SJCRH30 (cell line): ENCODE measurements around the gene ATL2. TPM values are rescaled to one million over a fixed set of nuclear protein-coding genes. Genes with fewer than 3 reads are reported as not detected.
"Not testable (repeated sequence)": the region's sequence is repeated elsewhere in the genome, so short reads cannot be mapped to it uniquely, and the experiment has no call there.

Experiments used
- DNase-seq, 2 experiments: peaks; one replicate each; pipeline ENCODE4 v3.0.0-alpha.2; 2015 to 2020
- H3K27ac ChIP-seq: fragments of 250-450 bp; sonication (Bioruptor Pico); 2 replicates; pipeline ENCODE4 v1.5.1; 2020; ENCODE audit warnings: mild to moderate bottlenecking, moderate library complexity
- H3K27me3 ChIP-seq: fragments of 250-450 bp; sonication (Bioruptor Pico); 2 replicates; pipeline ENCODE4 v1.5.1; 2020; ENCODE audit warnings: mild to moderate bottlenecking, moderate library complexity
- H3K36me3 ChIP-seq: fragments of 250-450 bp; sonication (Bioruptor Pico); 2 replicates; pipeline ENCODE4 v1.5.1; 2020; ENCODE audit warnings: mild to moderate bottlenecking, moderate library complexity
- H3K4me1 ChIP-seq: fragments of 250-450 bp; sonication (Bioruptor Pico); 2 replicates; pipeline ENCODE4 v1.5.1; 2020; ENCODE audit warnings: mild to moderate bottlenecking, moderate library complexity
- H3K4me3 ChIP-seq: fragments of 250-450 bp; sonication (Bioruptor Pico); 2 replicates; pipeline ENCODE4 v1.5.1; 2020; ENCODE audit warnings: mild to moderate bottlenecking, moderate library complexity
- H3K9me3 ChIP-seq: fragments of 250-450 bp; sonication (Bioruptor Pico); replicated peaks from 2 replicates; pipeline ENCODE4 v1.5.1; 2020; ENCODE audit warnings: mild to moderate bottlenecking, moderate library complexity
- total RNA-seq: library from RNA; depleted of rRNA; stranded (reverse); fragments of >200 nt; shearing (Covaris generic); gene quantifications from 2 replicates; pipeline ENCODE4 v1.2.3, GENCODE V29; 2014

ATL2 gene
- total RNA-seq, 1 experiment from 2014 or later, result 108 TPM

- Histone ChIP-seq H3K36me3 (no peaks in the 10 kb centered on the region), H3K27ac (no peak overlapping the region), H3K4me1 (no peaks in the 10 kb centered on the region), H3K4me3 (no peak overlapping the region), H3K9me3 (no peaks in the 10 kb centered on the region), H3K27me3 (no peaks in the 10 kb centered on the region)
- no peak for DNase-seq
These were observed 29.6 kb upstream of the ATL2 start for GRCh38 chr2:38406597-38407110.

DNA sequence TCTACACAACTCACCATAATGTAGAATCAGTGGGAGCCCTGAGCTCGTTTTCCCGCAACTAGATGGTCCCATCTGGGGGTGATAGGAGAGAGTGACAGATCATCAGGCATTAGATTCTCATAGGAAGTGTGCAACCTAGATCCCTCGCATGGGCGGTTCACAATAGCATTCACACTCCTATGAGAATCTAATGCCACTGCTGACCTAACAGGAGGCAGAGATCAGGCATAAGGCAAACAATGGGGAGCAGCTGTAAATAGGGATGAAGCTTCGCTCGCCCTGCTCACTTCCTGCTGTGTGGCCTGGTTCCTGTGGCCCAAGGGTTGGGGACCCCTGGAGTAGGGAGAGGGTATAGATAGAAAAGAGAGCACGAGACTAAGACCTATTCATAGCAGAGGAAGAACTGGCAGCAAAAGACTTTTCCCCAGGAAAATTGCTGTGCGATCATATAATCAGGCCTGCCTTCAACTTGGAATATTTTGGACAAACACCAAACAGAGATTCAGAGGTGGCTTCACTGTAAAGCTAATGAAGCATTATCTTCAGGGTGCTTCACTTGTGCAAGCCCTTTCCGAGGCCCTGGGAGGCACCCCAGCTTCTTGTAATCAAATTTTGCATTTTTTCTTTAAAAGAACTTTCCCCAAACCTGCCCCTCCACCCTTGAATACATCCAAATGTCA is 29.0 kb upstream of the ATL2 start:
- no peak overlapping the region for H3K27ac ChIP-seq
- no peaks in the 10 kb centered on the region for H3K27me3 ChIP-seq
- 0 out of 2 replicates have a peak, but pooled peaks cover 1% of the 10 kb centered on the region for H3K9me3 ChIP-seq
- DNase-seq, result no peak
- H3K4me3 ChIP-seq, result no peak overlapping the region
- no peaks in the 10 kb centered on the region for H3K36me3 ChIP-seq
- no peaks in the 10 kb centered on the region for H3K4me1 ChIP-seq

GRCh38 chr2:38400513-38400912 is 23.4 kb upstream of the ATL2 start:
- Histone ChIP-seq H3K36me3 (no peaks in the 10 kb centered on the region), H3K4me1 (peaks cover 14% of the 10 kb centered on the region), H3K27ac (no peak overlapping the region), H3K27me3 (no peaks in the 10 kb centered on the region), H3K9me3 (0 out of 2 replicates have a peak, but pooled peaks cover 4% of the 10 kb centered on the region), H3K4me3 (no peak overlapping the region)
- no peak for DNase-seq

DNA sequence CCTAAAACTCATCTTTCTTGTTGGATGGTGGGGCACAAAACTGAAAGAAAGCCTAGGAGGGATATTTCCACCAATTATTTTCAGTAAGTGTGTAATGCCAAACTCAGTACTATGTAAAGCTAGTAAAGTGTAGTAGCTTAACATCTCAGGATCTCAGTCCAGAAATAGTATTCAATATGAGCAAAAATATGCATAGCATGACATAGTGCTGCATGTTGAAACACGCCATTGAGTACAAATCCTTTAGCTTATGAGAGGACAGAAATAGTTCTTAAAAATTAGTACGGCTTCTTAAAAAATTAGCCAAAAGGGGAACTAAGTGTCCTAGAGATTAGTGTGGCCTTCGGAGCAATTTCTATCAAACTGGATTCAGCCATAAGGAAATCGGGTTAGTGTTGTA is 21.7 kb upstream of the ATL2 start:
- Histone ChIP-seq H3K4me1 (peaks cover 29% of the 10 kb centered on the region), H3K36me3 (no peaks in the 10 kb centered on the region), H3K4me3 (no peak overlapping the region), H3K27me3 (no peaks in the 10 kb centered on the region), H3K9me3 (0 out of 2 replicates have a peak, but pooled peaks cover 4% of the 10 kb centered on the region), H3K27ac (no peak overlapping the region)
- no peak for DNase-seq

DNA sequence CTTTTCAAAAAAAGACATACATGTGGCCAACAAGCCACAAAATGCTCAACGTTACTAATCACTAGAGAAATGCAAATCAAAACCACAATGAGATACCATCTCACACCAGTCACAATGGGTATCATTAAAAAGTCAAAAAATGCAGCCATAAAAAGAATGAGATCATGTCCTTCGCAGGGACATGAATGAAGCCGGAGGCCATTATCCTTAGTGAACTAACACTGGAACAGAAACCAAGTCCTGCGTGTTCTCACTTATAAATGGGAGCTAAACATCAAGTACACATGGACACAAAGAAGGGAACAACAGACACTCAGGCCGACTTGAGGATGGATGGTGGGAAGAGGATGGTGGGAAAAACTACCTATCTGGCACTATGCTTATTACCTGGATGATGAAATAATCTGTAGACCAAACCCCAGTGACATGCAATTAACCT is 17.8 kb upstream of the ATL2 start:
- Histone ChIP-seq H3K27ac (peak overlapping the region; percentile 52), H3K27me3 (no peaks in the 10 kb centered on the region), H3K9me3 (peaks cover 4% of the 10 kb centered on the region; the same call in 1 of the 2 replicates), H3K36me3 (no peaks in the 10 kb centered on the region), H3K4me3 (no peak overlapping the region), H3K4me1 (peaks cover 29% of the 10 kb centered on the region)
- peak; percentile 32 to 70 for DNase-seq

- Histone ChIP-seq H3K27ac (no peak overlapping the region; the same call in 1 of the 2 replicates), H3K27me3 (no peaks in the 10 kb centered on the region), H3K9me3 (peaks cover 4% of the 10 kb centered on the region; the same call in 1 of the 2 replicates), H3K36me3 (no peaks in the 10 kb centered on the region), H3K4me1 (peaks cover 29% of the 10 kb centered on the region), H3K4me3 (no peak overlapping the region)
- no peak for DNase-seq
These were observed 17.0 kb upstream of the ATL2 start for GRCh38 chr2:38394041-38394440.

DNA sequence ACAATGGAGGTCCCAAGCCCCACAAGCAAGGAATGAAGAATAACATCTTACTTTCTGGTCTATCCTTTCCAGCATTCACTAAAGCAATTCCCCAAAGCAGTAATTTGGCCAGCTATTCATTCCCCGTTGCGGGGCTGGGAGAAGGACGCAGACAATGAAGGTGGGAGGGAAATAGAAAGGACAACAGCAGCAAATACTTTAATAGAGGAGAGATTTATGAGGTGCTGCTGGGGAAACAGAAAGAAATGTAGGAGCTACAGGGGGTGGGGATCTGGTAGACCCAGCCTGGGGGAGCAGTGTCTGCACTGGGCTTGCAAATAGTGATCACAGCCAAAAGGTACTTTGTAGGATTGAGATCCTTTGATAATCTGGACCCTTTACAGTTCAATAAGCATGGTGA is 13.9 kb upstream of the ATL2 start:
- DNase-seq, result no peak
- H3K4me3 ChIP-seq, result no peak overlapping the region
- H3K27ac ChIP-seq, result no peak overlapping the region

DNA sequence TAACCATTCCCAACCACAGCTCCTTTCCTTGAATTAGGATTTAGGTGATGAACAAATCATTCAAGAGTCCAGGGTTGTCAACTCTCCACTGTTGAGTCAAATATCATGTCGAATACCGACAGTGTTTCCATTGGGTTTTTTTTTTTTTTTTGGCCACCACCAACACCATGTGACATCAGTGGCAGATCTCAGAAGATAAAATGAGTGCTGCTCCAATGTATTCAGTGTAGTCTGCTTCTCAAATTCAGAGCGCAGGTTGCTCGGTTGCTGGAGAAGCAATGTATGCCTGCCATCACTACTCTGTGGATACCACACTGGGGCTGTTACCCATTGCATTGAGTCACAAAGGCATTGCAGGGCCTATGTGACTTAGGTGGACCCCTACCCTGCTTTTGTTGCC is 10.8 kb upstream of the ATL2 start:
- Histone ChIP-seq H3K27me3 (no peaks in the 10 kb centered on the region), H3K36me3 (no peaks in the 10 kb centered on the region), H3K4me3 (no peak overlapping the region), H3K4me1 (peaks cover 24% of the 10 kb centered on the region), H3K9me3 (peaks cover 3% of the 10 kb centered on the region; the same call in 1 of the 2 replicates), H3K27ac (no peak overlapping the region)
- no peak for DNase-seq

More for the DNA sequence above, 13.9 kb upstream of the ATL2 start:
- Histone ChIP-seq H3K9me3 (peaks cover 4% of the 10 kb centered on the region; the same call in 1 of the 2 replicates), H3K27me3 (no peaks in the 10 kb centered on the region), H3K4me1 (peaks cover 25% of the 10 kb centered on the region), H3K36me3 (no peaks in the 10 kb centered on the region)

DNA sequence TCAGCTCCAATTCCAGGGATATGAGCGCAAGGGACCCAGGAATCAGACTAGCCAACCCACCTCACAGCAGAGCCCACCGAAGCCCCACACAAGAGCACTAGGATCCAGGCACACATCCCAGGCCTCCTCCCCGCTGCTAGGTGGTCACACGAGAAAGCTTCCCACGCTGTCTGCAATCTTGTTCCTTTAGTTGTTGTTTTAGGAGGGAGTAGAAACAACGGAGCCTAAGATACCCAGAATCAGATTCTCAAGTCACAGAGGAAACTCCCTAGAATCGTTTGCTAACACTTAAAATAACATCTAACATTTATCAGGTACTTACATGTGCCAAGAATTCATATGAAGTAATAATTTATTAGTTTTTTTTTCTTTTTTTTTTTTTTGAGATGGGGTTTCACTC is 9.7 kb upstream of the ATL2 start:
- no peak overlapping the region for H3K27ac ChIP-seq
- no peaks in the 10 kb centered on the region for H3K36me3 ChIP-seq
- no peak for DNase-seq
- no peaks in the 10 kb centered on the region; the same call in 1 of the 2 replicates for H3K9me3 ChIP-seq
- no peaks in the 10 kb centered on the region for H3K27me3 ChIP-seq
- H3K4me1 ChIP-seq, result peaks cover 24% of the 10 kb centered on the region
- H3K4me3 ChIP-seq, result no peak overlapping the region

- no peaks in the 10 kb centered on the region; the same call in 1 of the 2 replicates for H3K9me3 ChIP-seq
- H3K27ac ChIP-seq, result no peak overlapping the region
- no peaks in the 10 kb centered on the region for H3K27me3 ChIP-seq
- no peak overlapping the region for H3K4me3 ChIP-seq
- H3K36me3 ChIP-seq, result no peaks in the 10 kb centered on the region
- DNase-seq, result peak; percentile 36 to 64
- H3K4me1 ChIP-seq, result peaks cover 24% of the 10 kb centered on the region
These were observed 9.3 kb upstream of the ATL2 start for GRCh38 chr2:38386377-38386776.

DNA sequence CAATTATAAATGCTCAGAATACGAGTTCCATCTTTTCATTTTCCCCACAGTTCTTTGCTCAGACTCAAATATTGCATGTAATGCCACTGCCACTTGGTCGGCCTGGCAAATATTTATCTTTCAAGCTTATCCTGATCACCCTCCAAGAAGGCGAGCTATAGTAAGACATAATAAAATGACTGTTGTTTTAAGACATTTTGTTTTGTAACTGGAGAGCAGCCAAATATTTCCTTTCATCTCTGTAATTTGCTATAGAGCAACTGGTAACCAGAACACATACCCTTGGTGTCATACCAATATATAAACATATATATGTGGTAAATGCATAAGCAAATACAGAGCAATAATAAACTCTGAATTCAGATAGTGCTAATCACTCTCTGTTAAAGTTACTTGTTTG is 7.3 kb upstream of the ATL2 start:
- Histone ChIP-seq H3K27me3 (no peaks in the 10 kb centered on the region), H3K4me3 (no peak overlapping the region), H3K36me3 (no peaks in the 10 kb centered on the region), H3K4me1 (peaks cover 24% of the 10 kb centered on the region), H3K27ac (no peak overlapping the region; the same call in 1 of the 2 replicates), H3K9me3 (no peaks in the 10 kb centered on the region)
- peak in 1 of 2 experiments; percentile 37 for DNase-seq

DNA sequence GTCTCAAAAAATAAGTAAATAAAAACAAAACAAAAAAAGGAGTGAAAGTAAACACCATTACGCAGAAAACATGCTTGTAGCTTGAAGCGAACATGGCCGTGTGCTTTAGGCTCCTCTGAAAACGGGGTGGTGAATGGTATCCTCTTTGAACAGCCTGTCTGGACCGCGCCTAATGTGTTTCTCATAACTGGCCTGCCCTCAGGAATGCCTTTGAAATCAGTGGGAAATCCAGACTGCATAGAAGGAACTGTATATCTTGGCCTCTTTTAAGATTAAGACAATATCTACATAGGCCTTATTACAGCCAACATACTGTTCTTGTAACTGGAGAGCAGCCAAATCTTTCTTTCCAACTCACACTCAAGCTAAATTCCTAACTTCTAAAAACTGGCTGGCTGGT is 6.7 kb upstream of the ATL2 start:
- H3K27me3 ChIP-seq, H3K9me3 ChIP-seq, H3K4me3 ChIP-seq, H3K36me3 ChIP-seq: not testable (repeated sequence)
- Histone ChIP-seq H3K4me1 (peaks cover 26% of the 10 kb centered on the region), H3K27ac (peak overlapping the region; percentile 12; the same call in 1 of the 2 replicates)
- DNase-seq, result peak; percentile 48 to 63

DNA sequence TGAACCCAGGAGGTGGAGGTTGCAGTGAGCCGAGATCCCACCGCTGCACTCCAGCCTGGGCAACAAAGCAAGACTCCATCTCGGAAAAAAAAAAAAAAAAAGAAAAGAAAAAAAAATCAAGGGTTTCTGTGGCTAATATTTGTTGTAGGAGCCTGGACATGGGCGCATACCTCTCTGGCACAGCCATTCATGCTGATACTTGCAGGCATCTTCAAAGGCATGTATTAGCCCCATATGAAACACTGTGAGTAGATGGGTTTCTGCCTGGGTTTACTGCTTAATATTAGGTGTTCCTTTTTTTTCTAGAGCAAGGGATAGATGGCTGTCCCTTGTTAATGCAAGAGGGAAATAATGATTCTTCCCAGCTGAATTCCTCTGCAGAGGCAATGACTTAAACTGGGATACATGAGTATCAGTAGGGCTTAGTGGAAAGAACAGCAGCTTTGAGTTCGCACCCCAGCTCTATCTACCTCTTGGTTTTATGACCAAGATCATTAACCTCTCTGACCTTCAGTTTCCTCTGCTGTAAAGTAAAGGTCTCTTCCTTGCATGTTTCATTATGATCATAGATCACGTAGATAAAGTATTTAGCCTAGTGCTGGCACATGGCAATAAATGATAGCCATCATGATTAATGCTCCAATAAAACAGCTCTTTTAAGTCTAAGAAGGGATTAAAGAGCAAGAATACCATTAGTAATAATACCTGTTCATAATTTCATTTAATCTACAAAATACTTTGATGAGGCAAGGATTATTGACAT is 4.5 kb upstream of the ATL2 start:
- Histone ChIP-seq H3K9me3 (no peaks in the 10 kb centered on the region), H3K36me3 (no peaks in the 10 kb centered on the region), H3K27me3 (no peaks in the 10 kb centered on the region), H3K4me1 (peaks cover 29% of the 10 kb centered on the region), H3K4me3 (no peak overlapping the region), H3K27ac (no peak overlapping the region)
- DNase-seq, result no peak

DNA sequence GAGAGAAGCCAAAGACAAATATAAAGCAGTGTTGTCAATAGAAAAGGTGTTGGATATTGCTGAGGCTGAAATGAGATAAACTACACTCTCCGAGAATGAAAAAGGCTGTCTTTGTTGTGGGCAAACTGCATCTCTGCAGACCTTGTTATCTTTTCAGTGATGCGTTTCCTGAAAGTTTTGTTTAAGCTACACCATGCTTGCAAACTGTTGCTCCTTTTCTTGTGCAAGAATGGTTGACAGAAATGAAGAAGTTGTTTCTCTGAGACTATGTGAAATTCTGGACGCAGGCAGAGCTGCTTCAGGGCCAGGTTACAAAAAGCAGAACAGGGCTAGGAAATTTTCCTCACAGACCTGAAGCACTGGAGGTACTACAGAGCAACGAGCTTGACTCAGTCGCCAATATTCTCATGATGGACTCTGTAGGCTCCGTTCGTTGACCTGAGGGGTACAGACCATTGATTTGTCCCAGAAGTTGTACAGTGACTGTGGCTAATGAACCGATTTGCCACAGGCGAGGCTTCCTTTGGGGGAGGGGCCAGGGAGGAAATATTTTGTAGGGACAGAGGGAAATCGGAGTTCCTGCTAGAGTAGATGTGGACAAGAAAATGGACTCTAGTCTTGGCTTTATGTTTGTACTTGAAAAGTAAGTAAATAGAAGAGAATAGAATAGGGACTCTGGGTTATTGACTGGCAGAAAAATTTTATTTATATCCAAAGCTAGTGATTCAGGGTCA is 3.5 kb upstream of the ATL2 start:
- DNase-seq, result no peak
- H3K36me3 ChIP-seq, result no peaks in the 10 kb centered on the region
- H3K27me3 ChIP-seq, result no peaks in the 10 kb centered on the region
- H3K4me3 ChIP-seq, result no peak overlapping the region
- no peaks in the 10 kb centered on the region for H3K9me3 ChIP-seq
- H3K4me1 ChIP-seq, result peaks cover 24% of the 10 kb centered on the region
- no peak overlapping the region for H3K27ac ChIP-seq
